ENCODE data around the gene KIF26A.

Gene KIF26A

DNA sequence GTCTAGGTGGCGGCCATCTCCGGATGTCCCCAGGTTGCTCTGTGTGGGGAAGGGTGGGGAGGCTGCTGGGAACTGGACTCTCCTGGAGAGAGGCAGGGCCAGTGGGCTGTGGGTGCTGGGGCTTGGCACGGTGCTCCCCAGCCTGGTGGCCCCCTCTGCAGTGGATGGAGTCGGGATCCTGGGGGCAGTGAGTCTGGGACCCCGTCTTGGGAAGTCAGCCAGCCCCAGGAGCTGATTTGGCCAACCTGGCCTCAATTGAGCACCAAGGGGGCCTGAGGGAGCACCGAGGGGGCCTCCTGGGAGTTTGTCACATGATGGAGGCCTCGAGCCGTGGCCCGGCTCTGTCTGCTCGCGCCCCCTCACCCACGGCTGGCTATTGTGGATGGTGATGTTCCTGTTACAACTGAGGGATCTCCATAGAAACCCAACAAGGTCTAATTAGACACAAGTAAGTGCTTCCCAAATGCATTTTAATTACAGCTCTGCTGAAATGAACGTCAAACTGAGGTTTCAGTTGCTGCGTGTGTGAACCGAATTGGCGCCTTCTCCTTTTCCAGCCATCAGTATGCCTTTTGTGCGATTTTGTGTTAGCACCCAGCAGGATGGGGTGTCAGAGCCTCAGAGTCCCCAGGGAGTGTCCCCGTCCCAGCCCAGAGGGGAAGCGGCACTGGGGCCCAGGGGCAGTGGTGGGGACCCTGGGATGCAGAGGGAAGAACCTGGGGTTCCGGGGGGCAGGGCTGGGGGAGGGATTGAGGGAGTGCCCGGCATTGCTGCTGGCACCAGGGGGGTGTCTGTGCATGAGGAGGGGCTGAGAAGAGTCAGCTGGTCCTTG, 71.8 kb downstream of the KIF26A start:
- H3K27me3 ChIP-seq (ENCODE audit: control insufficient read depth in 1 of 2, insufficient read depth in 2 of 2, low read length in 2 of 2), result no peaks in the 10 kb centered on the region
- H3K4me1 ChIP-seq (ENCODE audit: control insufficient read depth in 1 of 2, insufficient read depth in 2 of 2, low read length in 2 of 2), result peaks cover 0 to 7% of the 10 kb centered on the region in 2 donors
- H3K9ac ChIP-seq (ENCODE audit: low read depth in 1 of 2, low read length in 2 of 2), result no peak overlapping the region

GRCh38 chr14:104210817-104211195, 72.4 kb downstream of the KIF26A start:
- Histone ChIP-seq H3K4me1 (ENCODE audit: control insufficient read depth in 1 of 2, insufficient read depth in 2 of 2, low read length in 2 of 2) (peaks cover 0 to 7% of the 10 kb centered on the region in 2 donors), H3K4me3 (ENCODE audit: low read depth in 1 of 2, low read length in 2 of 2) (no peak overlapping the region), H3K36me3 (ENCODE audit: control insufficient read depth in 1 of 2, insufficient read depth in 2 of 2, low read length in 2 of 2) (no peaks in the 10 kb centered on the region), H3K27ac (ENCODE audit: low read depth, low read length) (no peak overlapping the region), H3K9me3 (ENCODE audit: control insufficient read depth in 1 of 2, low read length in 2 of 2) (no peaks in the 10 kb centered on the region), H3K9ac (ENCODE audit: low read depth in 1 of 2, low read length in 2 of 2) (no peak overlapping the region), H3K27me3 (ENCODE audit: control insufficient read depth in 1 of 2, insufficient read depth in 2 of 2, low read length in 2 of 2) (no peaks in the 10 kb centered on the region)

More for the DNA sequence above, 71.8 kb downstream of the KIF26A start:
- Histone ChIP-seq H3K4me3 (ENCODE audit: low read depth in 1 of 2, low read length in 2 of 2) (no peak overlapping the region), H3K9me3 (ENCODE audit: control insufficient read depth in 1 of 2, low read length in 2 of 2) (no peaks in the 10 kb centered on the region), H3K27ac (ENCODE audit: low read depth, low read length) (no peak overlapping the region), H3K36me3 (ENCODE audit: control insufficient read depth in 1 of 2, insufficient read depth in 2 of 2, low read length in 2 of 2) (no peaks in the 10 kb centered on the region)

- H3K4me1 ChIP-seq (ENCODE audit: control insufficient read depth in 1 of 2, insufficient read depth in 2 of 2, low read length in 2 of 2), result peaks cover 0 to 7% of the 10 kb centered on the region in 2 donors
- no peak overlapping the region for H3K9ac ChIP-seq (ENCODE audit: low read depth in 1 of 2, low read length in 2 of 2)
- no peaks in the 10 kb centered on the region for H3K27me3 ChIP-seq (ENCODE audit: control insufficient read depth in 1 of 2, insufficient read depth in 2 of 2, low read length in 2 of 2)
- H3K27ac ChIP-seq (ENCODE audit: low read depth, low read length), result no peak overlapping the region
- H3K4me3 ChIP-seq (ENCODE audit: low read depth in 1 of 2, low read length in 2 of 2), result no peak overlapping the region
- H3K9me3 ChIP-seq (ENCODE audit: control insufficient read depth in 1 of 2, low read length in 2 of 2), result no peaks in the 10 kb centered on the region
- no peaks in the 10 kb centered on the region for H3K36me3 ChIP-seq (ENCODE audit: control insufficient read depth in 1 of 2, insufficient read depth in 2 of 2, low read length in 2 of 2)
Observed at GRCh38 chr14:104211215-104211614, 72.8 kb downstream of the KIF26A start.

- Histone ChIP-seq H3K36me3 (ENCODE audit: control insufficient read depth in 1 of 2, insufficient read depth in 2 of 2, low read length in 2 of 2) (no peaks in the 10 kb centered on the region), H3K9ac (ENCODE audit: low read depth in 1 of 2, low read length in 2 of 2) (no peak overlapping the region), H3K9me3 (ENCODE audit: control insufficient read depth in 1 of 2, low read length in 2 of 2) (no peaks in the 10 kb centered on the region), H3K27ac (ENCODE audit: low read depth, low read length) (no peak overlapping the region), H3K4me1 (ENCODE audit: control insufficient read depth in 1 of 2, insufficient read depth in 2 of 2, low read length in 2 of 2) (peaks cover 0 to 2% of the 10 kb centered on the region in 2 donors), H3K4me3 (ENCODE audit: low read depth in 1 of 2, low read length in 2 of 2) (no peak overlapping the region), H3K27me3 (ENCODE audit: control insufficient read depth in 1 of 2, insufficient read depth in 2 of 2, low read length in 2 of 2) (no peaks in the 10 kb centered on the region)
Observed at GRCh38 chr14:104211741-104212140, 73.4 kb downstream of the KIF26A start.

- no peaks in the 10 kb centered on the region for H3K36me3 ChIP-seq (ENCODE audit: control insufficient read depth in 1 of 2, insufficient read depth in 2 of 2, low read length in 2 of 2)
- no peak overlapping the region for H3K27ac ChIP-seq (ENCODE audit: low read depth, low read length)
- no peak overlapping the region for H3K4me3 ChIP-seq (ENCODE audit: low read depth in 1 of 2, low read length in 2 of 2)
- H3K27me3 ChIP-seq (ENCODE audit: control insufficient read depth in 1 of 2, insufficient read depth in 2 of 2, low read length in 2 of 2), result no peaks in the 10 kb centered on the region
- H3K4me1 ChIP-seq (ENCODE audit: control insufficient read depth in 1 of 2, insufficient read depth in 2 of 2, low read length in 2 of 2), result no peaks in the 10 kb centered on the region
- no peaks in the 10 kb centered on the region for H3K9me3 ChIP-seq (ENCODE audit: control insufficient read depth in 1 of 2, low read length in 2 of 2)
- H3K9ac ChIP-seq (ENCODE audit: low read depth in 1 of 2, low read length in 2 of 2), result no peak overlapping the region
Observed at GRCh38 chr14:104212206-104213095, 74.1 kb downstream of the KIF26A start.

DNA sequence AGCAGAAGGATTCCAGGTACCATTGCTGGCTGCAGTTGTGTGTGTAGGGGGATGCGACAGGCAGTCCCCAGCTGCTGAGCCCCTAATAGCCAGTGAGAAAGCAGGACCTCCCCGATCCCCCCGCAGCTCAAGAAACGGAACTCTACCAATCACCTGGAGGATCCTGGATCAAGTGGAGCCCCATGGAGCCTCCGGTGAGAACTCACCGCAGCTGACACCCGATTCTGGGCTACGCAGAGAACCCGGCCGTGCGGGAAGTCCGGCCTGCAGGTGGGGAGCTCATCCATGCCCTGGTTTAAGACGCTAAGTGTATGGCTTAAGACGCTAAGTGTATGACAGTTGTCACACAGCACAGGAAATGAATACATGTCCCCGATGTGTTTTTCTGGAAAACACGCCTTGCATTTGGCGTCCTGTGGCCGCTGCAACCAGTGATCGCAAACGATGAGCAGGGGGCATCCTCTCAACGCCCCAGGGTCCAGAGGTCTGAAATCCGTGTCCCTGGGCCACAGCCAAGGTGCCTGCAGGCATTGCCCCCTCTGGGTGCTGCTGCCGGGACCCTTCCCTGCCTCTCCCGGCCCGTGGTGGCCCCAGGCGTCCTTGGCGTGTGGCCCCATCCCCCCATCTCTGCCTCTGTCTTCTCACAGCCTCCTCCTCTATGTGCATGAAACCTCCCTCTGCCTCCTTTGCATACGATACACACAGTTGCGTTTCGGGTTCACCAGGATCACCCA, 75.1 kb downstream of the KIF26A start:
- Histone ChIP-seq H3K4me1 (ENCODE audit: control insufficient read depth in 1 of 2, insufficient read depth in 2 of 2, low read length in 2 of 2) (no peaks in the 10 kb centered on the region), H3K4me3 (ENCODE audit: low read depth in 1 of 2, low read length in 2 of 2) (no peak overlapping the region), H3K9me3 (ENCODE audit: control insufficient read depth in 1 of 2, low read length in 2 of 2) (no peaks in the 10 kb centered on the region), H3K9ac (ENCODE audit: low read depth in 1 of 2, low read length in 2 of 2) (no peak overlapping the region), H3K36me3 (ENCODE audit: control insufficient read depth in 1 of 2, insufficient read depth in 2 of 2, low read length in 2 of 2) (no peaks in the 10 kb centered on the region), H3K27ac (ENCODE audit: low read depth, low read length) (no peak overlapping the region), H3K27me3 (ENCODE audit: control insufficient read depth in 1 of 2, insufficient read depth in 2 of 2, low read length in 2 of 2) (no peaks in the 10 kb centered on the region)

GRCh38 chr14:104214431-104215218, 76.2 kb downstream of the KIF26A start:
- Histone ChIP-seq H3K9me3 (ENCODE audit: control insufficient read depth in 1 of 2, low read length in 2 of 2) (no peaks in the 10 kb centered on the region), H3K9ac (ENCODE audit: low read depth in 1 of 2, low read length in 2 of 2) (no peak overlapping the region), H3K27ac (ENCODE audit: low read depth, low read length) (no peak overlapping the region), H3K36me3 (ENCODE audit: control insufficient read depth in 1 of 2, insufficient read depth in 2 of 2, low read length in 2 of 2) (no peaks in the 10 kb centered on the region), H3K4me1 (ENCODE audit: control insufficient read depth in 1 of 2, insufficient read depth in 2 of 2, low read length in 2 of 2) (no peaks in the 10 kb centered on the region), H3K27me3 (ENCODE audit: control insufficient read depth in 1 of 2, insufficient read depth in 2 of 2, low read length in 2 of 2) (no peaks in the 10 kb centered on the region), H3K4me3 (ENCODE audit: low read depth in 1 of 2, low read length in 2 of 2) (no peak overlapping the region)

- H3K9ac ChIP-seq (ENCODE audit: low read depth in 1 of 2, low read length in 2 of 2), result no peak overlapping the region
- no peaks in the 10 kb centered on the region for H3K36me3 ChIP-seq (ENCODE audit: control insufficient read depth in 1 of 2, insufficient read depth in 2 of 2, low read length in 2 of 2)
- H3K4me1 ChIP-seq (ENCODE audit: control insufficient read depth in 1 of 2, insufficient read depth in 2 of 2, low read length in 2 of 2), result no peaks in the 10 kb centered on the region
- no peaks in the 10 kb centered on the region for H3K27me3 ChIP-seq (ENCODE audit: control insufficient read depth in 1 of 2, insufficient read depth in 2 of 2, low read length in 2 of 2)
- no peak overlapping the region for H3K4me3 ChIP-seq (ENCODE audit: low read depth in 1 of 2, low read length in 2 of 2)
- H3K27ac ChIP-seq (ENCODE audit: low read depth, low read length), result no peak overlapping the region
- no peaks in the 10 kb centered on the region for H3K9me3 ChIP-seq (ENCODE audit: control insufficient read depth in 1 of 2, low read length in 2 of 2)
Observed at GRCh38 chr14:104215706-104216334, 77.4 kb downstream of the KIF26A start.

GRCh38 chr14:104216457-104216856, 78.1 kb downstream of the KIF26A start:
- Histone ChIP-seq H3K9ac (ENCODE audit: low read depth in 1 of 2, low read length in 2 of 2) (no peak overlapping the region), H3K9me3 (ENCODE audit: control insufficient read depth in 1 of 2, low read length in 2 of 2) (no peaks in the 10 kb centered on the region), H3K36me3 (ENCODE audit: control insufficient read depth in 1 of 2, insufficient read depth in 2 of 2, low read length in 2 of 2) (no peaks in the 10 kb centered on the region)

More at GRCh38 chr14:104216457-104216856, 78.1 kb downstream of the KIF26A start:
- Histone ChIP-seq H3K4me1 (ENCODE audit: control insufficient read depth in 1 of 2, insufficient read depth in 2 of 2, low read length in 2 of 2) (no peaks in the 10 kb centered on the region), H3K4me3 (ENCODE audit: low read depth in 1 of 2, low read length in 2 of 2) (no peak overlapping the region), H3K27ac (ENCODE audit: low read depth, low read length) (no peak overlapping the region), H3K27me3 (ENCODE audit: control insufficient read depth in 1 of 2, insufficient read depth in 2 of 2, low read length in 2 of 2) (no peaks in the 10 kb centered on the region)

Data from duodenal mucosa (tissue), 2 donors.